Type B pancreatic cell (in vitro differentiated cells): ENCODE results near the gene TSC1. TPM values are rescaled to one million over a fixed set of nuclear protein-coding genes. Genes with fewer than 3 reads are reported as not detected.

Experiments
- DNase-seq: peaks from one replicate; pipeline ENCODE4 v3.0.0; 2021; ENCODE audit warnings: mixed read lengths; ENCODE audit not compliant: unreplicated experiment; ENCODE audit errors: extremely low spot score
- H3K27ac Mint-ChIP-seq: 2 replicates; pipeline ENCODE4 v1.8.0; 2021; ENCODE audit warnings: mild to moderate bottlenecking, mixed read lengths
- H3K27me3 Mint-ChIP-seq: 2 replicates; pipeline ENCODE4 v1.8.0; 2021; ENCODE audit warnings: mixed read lengths
- H3K36me3 Mint-ChIP-seq: 2 replicates; pipeline ENCODE4 v1.8.0; 2021; ENCODE audit warnings: mixed read lengths
- H3K4me1 Mint-ChIP-seq: one replicate; pipeline ENCODE4 v1.8.0; 2021; ENCODE audit warnings: mixed read lengths; ENCODE audit not compliant: unreplicated experiment
- H3K4me3 Mint-ChIP-seq: 2 replicates; pipeline ENCODE4 v1.8.0; 2021; ENCODE audit warnings: mild to moderate bottlenecking, mixed read lengths
- H3K9me3 Mint-ChIP-seq: 2 replicates; pipeline ENCODE4 v1.8.0; 2021; ENCODE audit warnings: mixed read lengths
- total RNA-seq: library from RNA; stranded (reverse); gene quantifications from 2 replicates; pipeline ENCODE4 v1.2.1, GENCODE V29; 2021; ENCODE audit warnings: low replicate concordance
- TF ChIP-seq, protein P1 (sequence below): fragments of 200-600 bp; sonication (generic); conservative IDR thresholded peaks from 2 replicates; pipeline ENCODE4 v1.5.0; 2021; ENCODE audit warnings: antibody characterized with exemption, mild to moderate bottlenecking

Gene TSC1
- total RNA-seq, 1 donor from 2014 or later = 58.9 TPM

- Mint-ChIP-seq H3K27me3 (peaks cover 38% of the 10 kb centered on the region), H3K9me3 (no peaks in the 10 kb centered on the region), H3K4me1 (no peaks in the 10 kb centered on the region), H3K27ac (no peak overlapping the region), H3K36me3 (no peaks in the 10 kb centered on the region), H3K4me3 (no peak overlapping the region)
- DNase-seq = no peak
- TF ChIP-seq, protein P1, sequence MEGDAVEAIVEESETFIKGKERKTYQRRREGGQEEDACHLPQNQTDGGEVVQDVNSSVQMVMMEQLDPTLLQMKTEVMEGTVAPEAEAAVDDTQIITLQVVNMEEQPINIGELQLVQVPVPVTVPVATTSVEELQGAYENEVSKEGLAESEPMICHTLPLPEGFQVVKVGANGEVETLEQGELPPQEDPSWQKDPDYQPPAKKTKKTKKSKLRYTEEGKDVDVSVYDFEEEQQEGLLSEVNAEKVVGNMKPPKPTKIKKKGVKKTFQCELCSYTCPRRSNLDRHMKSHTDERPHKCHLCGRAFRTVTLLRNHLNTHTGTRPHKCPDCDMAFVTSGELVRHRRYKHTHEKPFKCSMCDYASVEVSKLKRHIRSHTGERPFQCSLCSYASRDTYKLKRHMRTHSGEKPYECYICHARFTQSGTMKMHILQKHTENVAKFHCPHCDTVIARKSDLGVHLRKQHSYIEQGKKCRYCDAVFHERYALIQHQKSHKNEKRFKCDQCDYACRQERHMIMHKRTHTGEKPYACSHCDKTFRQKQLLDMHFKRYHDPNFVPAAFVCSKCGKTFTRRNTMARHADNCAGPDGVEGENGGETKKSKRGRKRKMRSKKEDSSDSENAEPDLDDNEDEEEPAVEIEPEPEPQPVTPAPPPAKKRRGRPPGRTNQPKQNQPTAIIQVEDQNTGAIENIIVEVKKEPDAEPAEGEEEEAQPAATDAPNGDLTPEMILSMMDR = no peak
Measured at GRCh38 chr9:132961002-132961401, 16.6 kb upstream of the TSC1 start.

DNA sequence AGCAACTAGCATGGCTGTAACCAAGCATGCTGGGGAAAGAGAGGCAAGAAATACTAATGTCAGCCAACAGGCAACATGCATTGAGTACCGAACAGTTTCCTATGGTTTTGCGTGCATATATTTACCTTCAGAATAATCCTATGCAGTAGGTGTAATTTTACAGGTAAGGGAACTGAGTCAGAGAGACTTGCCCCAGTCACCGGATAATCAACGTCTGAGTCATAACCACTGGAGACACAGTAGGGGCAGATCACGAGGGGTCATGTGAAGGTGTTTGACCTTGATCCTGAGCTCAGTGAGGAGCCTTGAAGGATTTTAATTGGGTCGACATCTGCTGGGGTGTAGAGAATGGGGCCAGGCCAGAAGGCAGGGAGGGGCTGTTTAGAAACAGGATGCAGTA, 13.4 kb upstream of the TSC1 start:
- TF ChIP-seq, protein P1 = no peak
- H3K36me3 Mint-ChIP-seq = no peaks in the 10 kb centered on the region
- H3K4me3 Mint-ChIP-seq = no peak overlapping the region
- no peaks in the 10 kb centered on the region for H3K9me3 Mint-ChIP-seq
- no peak for DNase-seq
- peaks cover 31% of the 10 kb centered on the region for H3K27me3 Mint-ChIP-seq
- no peak overlapping the region for H3K27ac Mint-ChIP-seq
- no peaks in the 10 kb centered on the region for H3K4me1 Mint-ChIP-seq

- Mint-ChIP-seq H3K27me3 (peaks cover 23% of the 10 kb centered on the region), H3K4me3 (no peak overlapping the region), H3K9me3 (no peaks in the 10 kb centered on the region), H3K27ac (no peak overlapping the region), H3K36me3 (no peaks in the 10 kb centered on the region), H3K4me1 (no peaks in the 10 kb centered on the region)
- TF ChIP-seq, protein P1 = no peak
- DNase-seq = no peak
Measured at GRCh38 chr9:132955768-132956167, 11.4 kb upstream of the TSC1 start.

DNA sequence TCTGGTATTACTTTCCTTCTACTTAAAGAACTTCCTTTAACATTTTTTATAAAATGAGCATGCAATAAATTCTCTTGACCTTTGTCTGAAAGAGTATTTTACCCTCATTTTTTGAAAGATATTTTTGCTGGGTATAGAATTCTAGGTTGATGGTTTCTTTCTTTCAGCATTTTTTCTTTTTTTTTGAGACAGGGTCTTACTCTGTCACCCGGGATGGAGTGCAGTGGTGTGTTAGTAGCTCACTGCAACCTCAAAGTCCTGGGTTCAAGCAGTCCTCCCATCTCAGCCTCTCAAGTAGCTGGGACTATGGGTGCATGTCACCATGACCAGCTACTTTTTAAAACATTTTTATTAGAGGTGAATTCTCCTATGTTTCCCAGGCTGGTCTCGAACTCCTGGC, 10.7 kb upstream of the TSC1 start:
- Mint-ChIP-seq H3K9me3 (no peaks in the 10 kb centered on the region), H3K27me3 (peaks cover 22% of the 10 kb centered on the region), H3K4me1 (no peaks in the 10 kb centered on the region), H3K36me3 (no peaks in the 10 kb centered on the region), H3K4me3 (no peak overlapping the region), H3K27ac (no peak overlapping the region)
- TF ChIP-seq, protein P1 = no peak
- DNase-seq = no peak

- Mint-ChIP-seq H3K27me3 (no peaks in the 10 kb centered on the region), H3K27ac (no peak overlapping the region), H3K4me3 (no peak overlapping the region)
Measured at GRCh38 chr9:132949709-132950108, 5.3 kb upstream of the TSC1 start.

More at GRCh38 chr9:132949709-132950108, 5.3 kb upstream of the TSC1 start:
- Mint-ChIP-seq H3K36me3 (no peaks in the 10 kb centered on the region), H3K9me3 (no peaks in the 10 kb centered on the region), H3K4me1 (peaks cover 18% of the 10 kb centered on the region)
- TF ChIP-seq, protein P1 = no peak
- DNase-seq = no peak
